ENCODE results near the gene PIH1D2. TPM values are rescaled to one million over a fixed set of nuclear protein-coding genes. Genes with fewer than 3 reads are reported as not detected.
"Not testable (repeated sequence)": the region's sequence is repeated elsewhere in the genome, so short reads cannot be mapped to it uniquely, and the experiment has no call there.

The PIH1D2 gene, protein sequence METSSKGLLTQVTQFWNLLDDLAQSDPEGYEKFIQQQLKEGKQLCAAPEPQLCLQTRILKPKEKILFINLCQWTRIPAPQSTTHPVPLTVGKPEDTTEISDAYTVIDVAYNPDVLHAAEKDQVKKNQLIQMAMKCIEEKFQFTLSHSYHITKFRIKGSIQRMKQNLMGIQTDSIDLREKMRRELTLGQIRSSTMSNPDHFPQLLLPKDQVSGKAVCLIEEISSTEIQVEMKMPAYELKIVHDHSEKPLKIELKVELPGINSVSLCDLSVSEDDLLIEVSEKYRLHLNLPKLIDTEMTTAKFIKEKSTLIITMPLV
- 12.6 TPM for polyA plus RNA-seq (ENCODE audit: insufficient read length)
- long read RNA-seq, donor 1, partial matches to known transcripts = 0 of 2 reads
- long read RNA-seq, donor 1, other reads (novel, unspliced or antisense) = 0 of 2 reads
- long read RNA-seq, donor 2, partial matches to known transcripts = 0 of 1 reads
- long read RNA-seq, donor 2, other reads (novel, unspliced or antisense) = 0 of 1 reads
- long read RNA-seq, donor 3, partial matches to known transcripts = 0 of 3 reads
- long read RNA-seq, donor 3, other reads (novel, unspliced or antisense) = 0 of 3 reads
- long read RNA-seq, donor 4, partial matches to known transcripts = 8 of 8 reads
- long read RNA-seq, donor 4, other reads (novel, unspliced or antisense) = 0 of 8 reads
- long read RNA-seq, donor 5, partial matches to known transcripts = 17 of 20 reads
- long read RNA-seq, donor 5, other reads (novel, unspliced or antisense) = 0 of 20 reads
- long read RNA-seq, donor 6, partial matches to known transcripts = 14 of 17 reads
- long read RNA-seq, donor 6, other reads (novel, unspliced or antisense) = 0 of 17 reads
- long read RNA-seq, donor 7, partial matches to known transcripts = 0 of 5 reads
- long read RNA-seq, donor 7, other reads (novel, unspliced or antisense) = 0 of 5 reads
- long read RNA-seq, donor 8, partial matches to known transcripts = 0 of 3 reads
- long read RNA-seq, donor 8, other reads (novel, unspliced or antisense) = 0 of 3 reads

- DNase-seq = peak; percentile 90
Observed at GRCh38 chr11:112073941-112074811, at the start of gene PIH1D2, which contains the start of gene NKAPD1. PIH1D2 (minus strand) TSS chr11:112074017; CDS start chr11:112073174, 843 bp downstream. NKAPD1 (plus strand) TSS chr11:112074299; CDS start chr11:112075575, 1,276 bp downstream.

- no peak for DNase-seq
Observed at GRCh38 chr11:112123129-112123528, 49.3 kb upstream of the PIH1D2 start.

DNA sequence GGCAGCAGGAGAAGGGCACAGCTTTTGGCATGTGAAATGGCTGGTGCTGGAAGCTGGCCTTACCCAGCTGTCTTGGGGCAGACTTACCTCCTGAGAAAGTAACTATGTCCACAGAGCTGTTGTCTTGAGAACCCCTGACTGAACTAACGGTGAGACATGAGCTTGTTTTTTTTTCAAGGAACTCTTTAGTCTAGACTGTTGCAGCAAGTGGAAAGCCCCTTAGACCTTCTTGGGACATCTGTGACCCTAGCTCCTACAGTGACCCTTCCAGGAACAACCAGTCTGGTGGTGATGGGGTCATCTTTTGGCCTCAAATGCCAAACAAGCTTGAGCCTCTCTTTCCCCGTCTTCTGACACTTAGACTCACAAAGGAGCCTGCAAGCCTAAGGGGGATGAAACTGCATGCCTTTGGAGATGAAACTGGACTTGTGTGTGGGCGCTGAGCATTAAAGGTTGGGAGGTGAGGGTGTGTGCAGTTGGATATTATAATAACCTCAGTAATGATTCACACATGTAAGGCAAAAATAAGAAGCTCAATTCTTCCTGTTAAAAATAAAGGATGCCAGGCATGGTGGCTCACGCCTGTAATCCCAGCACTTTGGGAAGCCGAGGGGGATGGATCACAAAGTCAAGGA, 48.3 kb upstream of the PIH1D2 start:
- DNase-seq = no peak

- DNase-seq = no peak
Observed at GRCh38 chr11:112118176-112118575, 44.4 kb upstream of the PIH1D2 start.

DNA sequence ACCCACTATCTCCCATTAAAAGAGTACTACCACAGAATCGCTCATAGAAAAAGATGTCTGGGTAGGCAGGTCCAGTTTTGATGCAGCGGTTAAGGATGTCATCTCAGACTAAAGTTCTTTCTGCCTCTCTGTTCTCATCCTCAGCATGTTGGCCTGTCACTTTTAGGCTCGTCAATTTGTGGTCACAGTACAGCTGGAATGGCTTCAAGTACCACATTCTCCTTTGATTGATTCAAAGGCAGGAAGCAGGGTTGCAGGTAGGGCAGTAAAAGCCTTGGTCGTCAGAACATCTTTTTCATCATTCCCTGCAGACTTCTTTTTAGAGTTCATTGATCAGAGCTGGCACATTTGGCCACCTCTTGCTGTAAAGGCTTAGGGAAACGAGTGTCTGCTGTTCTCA, 41.6 kb upstream of the PIH1D2 start:
- no peak for DNase-seq

DNA sequence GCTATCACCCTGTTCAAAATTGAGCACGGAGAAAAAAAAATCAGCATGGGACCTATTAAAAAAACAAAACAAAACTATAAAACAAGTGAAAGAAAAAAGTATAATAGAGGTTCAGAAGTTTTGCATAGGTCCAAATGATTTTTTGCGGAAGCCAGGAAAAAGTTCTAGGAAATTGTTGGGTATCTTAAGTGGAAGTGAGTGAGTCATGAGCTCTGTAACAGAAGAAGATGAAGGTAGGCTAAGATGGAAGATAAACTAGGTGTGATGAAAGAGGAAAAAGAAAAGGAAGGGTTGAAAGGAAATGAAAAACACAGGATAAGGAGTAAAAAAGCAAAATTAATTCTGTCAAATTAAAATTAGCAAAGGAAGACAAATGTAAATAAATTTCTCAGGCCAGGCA, 40.6 kb upstream of the PIH1D2 start:
- DNase-seq = no peak

GRCh38 chr11:112113539-112114457, 40.0 kb upstream of the PIH1D2 start:
- DNase-seq = peak; percentile 37

DNA sequence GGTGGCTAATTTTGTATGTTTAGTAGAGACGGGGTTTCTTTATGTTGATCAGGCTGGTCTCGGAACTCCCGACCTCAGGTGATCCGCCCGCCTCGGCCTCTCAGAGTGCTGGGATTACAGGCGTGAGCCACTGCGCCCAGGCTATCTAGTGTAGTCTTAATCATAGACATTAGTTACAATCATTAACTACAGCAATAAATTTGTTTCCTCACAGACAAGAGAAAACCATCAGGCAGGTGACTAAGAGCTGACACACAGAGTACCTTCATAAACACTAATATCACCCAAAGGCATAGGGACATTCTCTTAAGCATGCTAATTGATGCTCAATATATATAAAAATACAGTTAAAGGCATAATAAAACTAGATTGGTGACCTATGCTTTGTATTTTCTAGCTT, 32.3 kb upstream of the PIH1D2 start:
- DNase-seq = no peak

GRCh38 chr11:112103446-112103845, 29.6 kb upstream of the PIH1D2 start:
- no peak for DNase-seq

DNA sequence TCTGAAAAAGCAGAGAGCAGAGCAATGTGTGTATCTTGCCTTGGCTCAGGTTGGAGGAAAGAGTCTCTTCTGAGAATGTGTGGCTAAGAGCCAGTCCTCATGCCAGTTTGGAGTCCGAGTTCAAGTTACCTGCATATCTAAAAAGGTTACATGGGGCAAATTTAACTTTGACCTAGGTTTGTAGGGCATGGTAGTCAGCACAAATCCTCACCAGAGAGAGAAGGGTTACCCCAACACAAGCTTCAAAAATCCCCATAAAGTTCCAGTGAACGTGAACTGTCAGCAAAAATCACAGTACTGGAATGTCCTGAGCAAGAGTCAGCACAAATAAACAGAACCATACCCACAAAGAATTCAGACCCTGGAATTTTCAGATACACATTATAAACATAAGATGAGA, 26.6 kb upstream of the PIH1D2 start:
- DNase-seq = no peak

DNA sequence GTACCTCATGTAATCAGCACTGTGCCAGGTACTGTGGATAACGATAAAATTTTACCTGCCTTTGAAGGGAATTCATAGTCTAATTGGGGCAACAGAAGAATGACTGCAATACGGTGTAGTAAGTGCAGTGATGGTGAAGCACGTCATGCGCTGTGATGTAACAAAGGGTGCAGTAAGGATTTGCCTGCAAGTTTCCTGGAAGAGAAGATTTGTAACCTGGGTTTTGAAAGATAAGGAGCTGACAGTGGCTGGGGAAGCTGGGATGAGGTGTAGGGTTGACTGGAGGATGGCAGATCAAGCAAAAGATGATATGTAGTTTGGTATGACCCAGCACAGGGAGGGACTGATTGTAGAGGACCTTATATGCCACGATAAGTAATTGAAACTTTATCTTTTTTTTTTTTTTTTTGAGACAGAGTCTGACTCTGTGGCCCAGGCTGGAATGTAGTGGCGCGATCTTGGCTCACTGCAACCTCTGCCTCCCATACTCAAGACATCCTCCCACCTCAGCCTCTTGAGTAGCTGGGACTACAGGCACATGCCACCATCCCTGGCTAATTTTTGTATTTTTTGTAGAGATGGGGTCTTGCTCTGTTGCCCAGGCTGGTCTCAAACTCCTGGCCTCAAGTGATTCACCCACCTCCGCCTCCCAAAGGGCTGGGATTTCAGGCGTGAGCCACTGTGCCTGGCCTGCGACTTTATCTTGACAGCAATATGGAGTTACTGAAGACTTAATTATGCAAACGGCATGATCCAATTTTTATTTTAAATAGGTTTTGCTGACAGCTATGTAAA, 24.1 kb upstream of the PIH1D2 start:
- no peak for DNase-seq

DNA sequence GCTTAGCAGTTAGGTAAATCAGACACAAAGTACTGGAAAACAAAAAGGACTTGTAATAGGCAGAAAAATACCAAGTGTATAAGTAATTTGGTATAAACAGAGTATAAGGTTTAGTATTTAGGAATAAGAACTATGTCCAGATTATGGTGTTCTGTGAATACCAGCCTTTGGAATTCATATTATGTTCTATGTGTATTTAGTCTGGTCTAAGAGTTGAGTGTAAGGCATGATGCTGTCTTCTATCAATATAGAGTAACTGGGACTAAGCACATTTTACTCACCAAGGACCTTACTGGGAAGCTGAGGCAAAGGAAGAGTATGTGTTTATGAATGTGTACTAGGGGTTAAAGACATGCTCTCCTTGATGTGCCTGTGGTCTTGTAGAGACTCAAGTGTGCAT, 22.4 kb upstream of the PIH1D2 start:
- DNase-seq = no peak

DNA sequence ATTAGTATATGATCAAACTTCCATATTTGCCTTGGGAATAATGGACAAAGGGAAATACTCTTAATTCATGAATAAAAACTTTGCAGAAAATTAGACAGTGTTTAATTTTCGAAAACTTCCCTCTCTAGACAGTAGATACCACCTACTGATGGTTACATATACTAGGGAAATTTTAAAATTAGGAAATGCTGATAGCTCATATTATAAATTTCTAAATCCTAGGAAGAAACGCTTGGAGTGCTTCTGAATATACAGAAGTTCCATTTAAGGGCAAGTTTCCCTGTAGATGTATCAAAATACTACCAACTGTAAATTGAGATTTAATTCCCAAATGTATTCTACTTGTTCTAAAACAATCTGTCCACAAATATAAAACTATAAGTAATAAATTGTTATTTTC, 21.5 kb upstream of the PIH1D2 start:
- DNase-seq = not testable (repeated sequence)

DNA sequence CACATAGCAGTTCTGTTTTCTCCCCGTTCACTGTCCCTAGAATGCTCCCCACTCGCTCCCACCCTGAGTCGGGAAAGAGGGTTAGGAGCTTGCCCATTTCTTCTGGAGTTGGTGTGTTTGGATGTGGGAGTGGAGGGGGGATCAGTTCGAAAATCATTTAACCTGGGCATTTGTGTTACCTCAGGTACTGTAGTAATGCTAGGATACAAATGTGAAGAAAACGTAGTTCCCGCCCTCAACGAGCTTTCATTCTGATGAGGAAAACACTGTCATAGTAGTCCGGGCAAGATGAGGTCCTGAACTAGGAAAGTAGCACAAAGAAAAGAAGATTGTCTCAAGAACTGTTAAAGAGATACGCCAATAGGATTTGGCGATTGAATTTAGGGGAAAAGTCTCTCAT, 13.4 kb upstream of the PIH1D2 start:
- peak; percentile 0 for DNase-seq

DNA sequence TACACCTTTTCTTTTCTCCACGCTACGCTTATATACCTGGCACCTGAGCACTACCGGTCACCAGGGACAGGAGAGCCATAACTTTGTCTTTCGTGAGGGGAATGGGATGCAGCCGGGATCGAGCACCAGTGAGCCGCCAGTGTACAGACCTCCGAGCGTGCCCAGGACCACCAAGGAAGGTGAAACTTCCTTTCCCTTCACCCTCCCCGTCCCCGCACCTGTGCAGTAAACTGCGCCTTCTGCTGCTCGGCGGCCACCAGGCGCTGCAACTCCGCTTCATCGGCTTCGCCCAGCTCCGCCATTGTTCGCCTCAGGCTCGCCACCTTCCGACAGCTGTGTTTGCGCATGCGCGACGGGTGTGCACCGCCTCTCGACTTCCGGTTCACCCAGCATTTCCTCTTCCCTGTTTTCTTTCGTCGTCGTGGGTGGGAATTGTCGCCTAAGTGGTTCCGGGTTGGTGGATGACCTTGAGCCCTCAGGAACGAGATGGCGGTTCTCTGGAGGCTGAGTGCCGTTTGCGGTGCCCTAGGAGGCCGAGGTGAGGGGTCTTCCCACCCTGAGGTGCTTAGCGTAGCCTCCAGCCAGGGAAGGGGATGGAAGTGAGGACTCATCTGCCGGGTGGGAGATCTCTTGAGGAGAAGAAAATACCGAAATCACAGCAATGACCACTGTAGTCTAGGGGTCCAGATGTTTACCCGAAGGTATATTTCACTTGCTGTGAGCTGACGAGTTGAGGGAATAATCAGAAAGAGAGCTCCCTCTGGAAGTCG, 12.8 kb upstream of the PIH1D2 start, which contains the start of the genes SDHD and TIMM8B:
SDHD (plus strand) TSS at position 452 of the 770 bp plus-strand sequence; CDS start at position 487, 35 bp downstream.
TIMM8B (minus strand) TSS at position 335 of the 770 bp plus-strand sequence; CDS start at position 302, 33 bp downstream.
- DNase-seq = peak; percentile 98

DNA sequence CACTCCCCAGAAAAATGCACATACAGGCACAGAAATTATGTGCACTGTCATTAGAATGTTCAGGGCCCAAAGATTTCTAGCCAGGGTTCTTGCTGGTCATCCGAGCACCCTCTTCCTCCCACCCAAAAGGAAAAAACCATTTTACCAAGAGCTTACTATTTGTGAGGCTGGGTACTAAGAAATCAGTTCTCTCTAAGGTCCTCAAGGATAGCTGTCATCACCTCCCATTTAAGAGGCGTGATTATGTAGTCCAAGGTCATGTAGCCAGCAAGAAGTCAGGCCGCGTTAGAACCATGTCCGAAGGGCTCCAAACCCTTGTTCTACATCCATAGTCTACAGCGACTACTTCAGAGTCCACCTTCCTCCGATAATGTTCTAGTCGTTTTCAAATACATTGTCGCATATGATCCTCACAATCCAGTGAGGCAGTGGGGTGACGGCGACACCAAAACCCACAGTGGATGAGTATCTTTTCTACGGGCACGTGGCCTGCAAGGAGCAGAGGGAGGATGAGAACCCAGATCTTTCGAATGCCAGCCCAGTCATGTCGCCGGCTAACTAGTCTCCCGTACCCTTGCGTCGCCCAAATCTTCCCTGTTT, 12.1 kb upstream of the PIH1D2 start:
- peak; percentile 26 for DNase-seq

GRCh38 chr11:112082729-112083128, 8.9 kb upstream of the PIH1D2 start:
- DNase-seq = no peak

GRCh38 chr11:112062923-112063322, 10.9 kb downstream of the PIH1D2 start:
- DNase-seq = no peak

Data from left kidney (tissue), 8 donors.